PC-9 (cell line): ENCODE measurements around the gene KIF21B. TPM values are rescaled to one million over a fixed set of nuclear protein-coding genes. Genes with fewer than 3 reads are reported as not detected.

Experiments
- BruUV-seq: library from RNA; stranded (reverse); fragments of 400-500 nt; replicated peaks from 2 replicates; lab custom pipeline; 2021; lab: Mats Ljungman, UMichigan
- CTCF ChIA-PET: fragments of 300-600 bp; sonication (Branson Sonifier 250); formaldehyde crosslinking; loops from one replicate; lab custom pipeline; 2022; ENCODE audit warnings: antibody characterized with exemption; lab: Charles Lee
- POLR2A ChIA-PET: fragments of 300-600 bp; sonication (Branson Sonifier 250); formaldehyde crosslinking; loops from one replicate; lab custom pipeline; 2022; ENCODE audit warnings: antibody characterized with exemption; ENCODE audit not compliant: unreplicated experiment; lab: Charles Lee
- DNase-seq, 2 experiments: peaks; one replicate each; pipeline versions ENCODE4 v3.0.0 to v3.0.0-alpha.2; 2015 to 2022; ENCODE audit warnings: mixed read lengths in 1 of 2
- H2AFZ ChIP-seq: fragments of 200-600 bp; sonication (generic); 2 replicates; pipeline ENCODE4 v1.8.1; 2017; ENCODE audit warnings: antibody characterized with exemption
- H3F3A ChIP-seq: fragments of 200-600 bp; sonication (generic); 2 replicates; pipeline ENCODE4 v1.8.1; 2017; ENCODE audit warnings: antibody characterized with exemption, mild to moderate bottlenecking, low read depth; ENCODE audit not compliant: insufficient read depth
- H3K27ac ChIP-seq: fragments of 200-600 bp; sonication (generic); 2 replicates; pipeline ENCODE4 v1.6.1; 2016; ENCODE audit warnings: mixed run types
- H3K27me3 ChIP-seq: fragments of 200-600 bp; sonication (generic); 2 replicates; pipeline ENCODE4 v1.6.1; 2016; ENCODE audit warnings: low read depth, mixed run types; ENCODE audit not compliant: insufficient read depth
- H3K36me3 ChIP-seq: fragments of 200-600 bp; sonication (generic); 2 replicates; pipeline ENCODE4 v1.6.1; 2016; ENCODE audit warnings: low read depth, mixed run types
- H3K4me1 ChIP-seq: fragments of 200-600 bp; sonication (generic); replicated peaks from 2 replicates; pipeline ENCODE4 v1.6.1; 2016; ENCODE audit warnings: mixed run types; ENCODE audit not compliant: insufficient read depth
- H3K4me2 ChIP-seq: fragments of 200-600 bp; sonication (generic); 2 replicates; pipeline ENCODE4 v1.6.1; 2017; ENCODE audit warnings: mixed run types
- H3K4me3 ChIP-seq: fragments of 200-600 bp; sonication (generic); 2 replicates; pipeline ENCODE4 v1.6.1; 2016; ENCODE audit warnings: mixed run types
- H3K79me2 ChIP-seq: fragments of 200-600 bp; sonication (generic); 2 replicates; pipeline ENCODE4 v1.6.1; 2017; ENCODE audit warnings: low read depth, mixed run types
- H3K9me2 ChIP-seq: fragments of 200-600 bp; sonication (generic); 2 replicates; pipeline ENCODE4 v1.8.1; 2017; ENCODE audit warnings: mild to moderate bottlenecking; ENCODE audit not compliant: insufficient read depth
- H3K9me3 ChIP-seq: fragments of 200-600 bp; sonication (generic); 2 replicates; pipeline ENCODE4 v1.8.1; 2016; ENCODE audit warnings: low read depth; ENCODE audit not compliant: insufficient read depth
- H4K20me1 ChIP-seq: fragments of 200-600 bp; sonication (generic); 2 replicates; pipeline ENCODE4 v1.8.1; 2017; ENCODE audit not compliant: insufficient read depth
- CTCF ChIP-seq: fragments of 200-600 bp; sonication (generic); conservative IDR thresholded peaks from 2 replicates; pipeline ENCODE4 v1.6.1; 2017; ENCODE audit warnings: mixed run types, antibody characterized with exemption, mild to moderate bottlenecking, moderate library complexity
- EZH2 ChIP-seq: fragments of 200-600 bp; sonication (generic); IDR thresholded peaks from 2 replicates; pipeline ENCODE4 v1.8.0; 2017; ENCODE audit warnings: antibody characterized with exemption, low read depth
- intact Hi-C: fragments of 100-400 bp; cut with micrococcal nuclease; formaldehyde crosslinking; loops from one replicate; pipeline ENCODE4 v1.10.0; 2022; ENCODE audit not compliant: unreplicated experiment
- total RNA-seq: library from RNA; stranded (reverse); gene quantifications from 2 replicates; pipeline ENCODE4 v1.2.3, GENCODE V29; 2021

KIF21B gene
- total RNA-seq, 1 experiment from 2014 or later = 3.7 TPM

GRCh38 chr1:201026234-201026633, 2.7 kb upstream of the KIF21B start:
- CTCF ChIA-PET = interaction anchor here (0.6 to 1.3 kb wide), 3 partner anchors 11 to 322 kb away, joined by 3 to 5 read pairs (median 4); no protein-coding TSS in a partner anchor
- Histone ChIP-seq H3K36me3 (no peaks in the 10 kb centered on the region), H3K4me2 (no peak overlapping the region), H3K4me3 (no peak overlapping the region), H3K9me3 (no peaks in the 10 kb centered on the region), H4K20me1 (no peaks in the 10 kb centered on the region), H3K9me2 (no peaks in the 10 kb centered on the region), H3K79me2 (no peaks in the 10 kb centered on the region), H3K27me3 (0 out of 2 replicates have a peak, but pooled peaks cover 3% of the 10 kb centered on the region), H2AFZ (no peak overlapping the region), H3F3A (no peaks in the 10 kb centered on the region; the same call in 1 of the 2 replicates), H3K4me1 (peaks cover 13% of the 10 kb centered on the region), H3K27ac (no peak overlapping the region)
- intact Hi-C loops = no loop called here
- POLR2A ChIA-PET = no interaction called here
- TF ChIP-seq CTCF = no peak
- TF ChIP-seq EZH2 = no peak
- no TSS peak for BruUV-seq
- DNase-seq = no peak

GRCh38 chr1:201025571-201026002, 2.1 kb upstream of the KIF21B start:
- Histone ChIP-seq H2AFZ (no peak overlapping the region), H3K79me2 (no peaks in the 10 kb centered on the region), H3K9me2 (no peaks in the 10 kb centered on the region), H3K27ac (no peak overlapping the region), H3F3A (peaks cover 3% of the 10 kb centered on the region; the same call in 1 of the 2 replicates), H3K4me3 (no peak overlapping the region), H3K27me3 (0 out of 2 replicates have a peak, but pooled peaks cover 3% of the 10 kb centered on the region), H3K4me1 (peaks cover 16% of the 10 kb centered on the region), H3K36me3 (no peaks in the 10 kb centered on the region), H3K9me3 (no peaks in the 10 kb centered on the region), H3K4me2 (no peak overlapping the region), H4K20me1 (no peaks in the 10 kb centered on the region)
- no TSS peak for BruUV-seq
- ChIA-PET POLR2A (no interaction called here), CTCF (interaction anchor here (1.1 to 1.3 kb wide), 3 partner anchors 10 to 54 kb away, joined by 3 to 5 read pairs (median 3); no protein-coding TSS in a partner anchor)
- TF ChIP-seq EZH2 (no peak), CTCF (0 out of 2 replicates have a peak, but pooled peaks have one; percentile 43)
- peak in 1 of 2 experiments; percentile 32 for DNase-seq
- intact Hi-C loops = no loop called here

- no peak overlapping the region for H3K4me3 ChIP-seq
- ChIA-PET CTCF (interaction anchor here (1.1 kb wide), 1 partner anchor 53 kb away, joined by 3 read pairs; no protein-coding TSS in a partner anchor), POLR2A (interaction anchor here (0.6 kb wide), 1 partner anchor 984 kb away, joined by 7 read pairs; no protein-coding TSS in a partner anchor)
- BruUV-seq = no TSS peak
- H3K4me2 ChIP-seq = no peak overlapping the region
- peaks cover 26% of the 10 kb centered on the region for H3K4me1 ChIP-seq
- H3K9me2 ChIP-seq = no peaks in the 10 kb centered on the region
- DNase-seq = peak in 1 of 2 experiments; percentile 9
- no peaks in the 10 kb centered on the region for H3K36me3 ChIP-seq
- TF ChIP-seq CTCF (no peak), EZH2 (no peak)
- H3K27me3 ChIP-seq = 0 out of 2 replicates have a peak, but pooled peaks cover 3% of the 10 kb centered on the region
- no peak overlapping the region for H2AFZ ChIP-seq
- H3K9me3 ChIP-seq = no peaks in the 10 kb centered on the region
- intact Hi-C loops = no loop called here
- peaks cover 13% of the 10 kb centered on the region; the same call in 1 of the 2 replicates for H3F3A ChIP-seq
- H4K20me1 ChIP-seq = no peaks in the 10 kb centered on the region
- no peak overlapping the region for H3K27ac ChIP-seq
- no peaks in the 10 kb centered on the region for H3K79me2 ChIP-seq
Measured at GRCh38 chr1:201024625-201024998, 1.1 kb upstream of the KIF21B start.
